ENCODE measurements around the gene STRA6. TPM values are rescaled to one million over a fixed set of nuclear protein-coding genes. Genes with fewer than 3 reads are reported as not detected.
"Not testable (repeated sequence)": the region's sequence is repeated elsewhere in the genome, so short reads cannot be mapped to it uniquely, and the experiment has no call there.

Gene STRA6
- total RNA-seq, 1 donor from 2014 or later = not detected

DNA sequence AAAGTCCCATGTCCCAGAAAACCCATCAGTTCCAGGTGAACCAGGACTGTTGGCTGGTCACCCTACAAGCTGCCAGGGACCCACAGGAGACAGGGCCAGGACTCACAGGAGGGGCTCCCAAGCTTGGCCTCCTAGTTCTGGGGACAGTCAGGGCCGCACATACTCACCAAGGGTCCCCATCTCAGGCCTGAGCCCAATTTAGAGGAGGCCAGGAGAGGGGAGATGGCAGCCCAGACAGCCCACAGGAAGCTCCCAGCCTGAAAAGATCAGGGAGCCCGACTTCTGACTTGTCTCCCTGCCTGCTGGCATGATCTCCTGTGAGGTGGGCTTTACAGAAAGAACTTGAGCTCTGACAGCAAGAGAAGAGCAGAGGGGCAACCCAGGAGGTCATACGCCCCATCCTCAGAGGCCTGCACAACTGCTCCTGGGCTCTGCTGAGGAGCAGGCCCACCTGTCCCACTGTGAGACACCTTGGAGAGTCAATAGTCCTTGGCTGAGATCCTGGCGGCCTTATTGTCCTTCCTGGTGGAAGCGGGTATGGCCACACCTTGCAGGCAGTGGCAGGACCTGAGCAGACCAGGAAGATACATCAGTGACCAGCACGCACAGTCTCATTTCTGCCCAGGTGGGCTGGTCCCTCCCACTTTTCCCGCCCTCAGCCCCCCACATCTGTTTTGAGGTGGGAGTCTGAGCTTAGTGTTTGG, 31.6 kb downstream of the STRA6 start:
- no peak for DNase-seq (ENCODE audit: low spot score in 2 of 2)

DNA sequence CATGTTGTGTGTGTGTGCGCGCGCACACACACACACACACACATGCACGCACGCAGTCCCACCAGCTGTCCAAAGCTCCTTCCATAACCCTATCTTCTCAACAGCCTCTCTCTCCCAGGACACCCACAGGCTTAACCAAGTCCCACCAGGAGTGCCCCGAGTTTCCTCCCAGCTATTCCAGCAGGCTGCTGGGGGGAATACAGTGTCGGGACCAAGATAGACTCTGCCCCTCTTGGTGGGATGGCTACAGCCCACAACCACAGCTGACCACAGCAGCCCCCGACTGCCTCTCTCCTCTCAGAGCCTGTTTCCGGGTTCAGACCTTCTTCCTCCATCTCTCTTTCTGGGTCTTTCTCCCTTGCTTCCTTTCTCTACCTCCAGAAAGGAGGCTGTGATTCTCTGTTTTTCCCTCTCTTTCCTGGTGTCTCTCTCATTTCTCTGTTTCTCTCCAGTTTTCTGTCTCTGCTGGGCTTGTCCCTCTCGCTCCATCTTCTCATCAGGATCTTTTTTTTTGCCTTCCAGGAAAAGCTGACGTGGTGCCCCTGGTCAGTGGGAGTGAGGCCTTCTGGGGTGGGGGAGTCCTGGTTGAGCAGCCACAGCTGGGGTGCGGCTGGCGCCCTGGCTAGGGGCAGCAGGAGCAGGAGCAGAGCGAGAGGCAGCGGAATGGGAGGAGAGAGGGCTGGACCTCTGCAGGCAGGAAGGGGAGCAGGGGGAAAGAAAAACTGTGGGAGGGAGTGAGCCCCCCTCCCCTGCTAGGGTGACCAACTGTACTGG, 32.3 kb downstream of the STRA6 start:
- TF ChIP-seq, protein P1, sequence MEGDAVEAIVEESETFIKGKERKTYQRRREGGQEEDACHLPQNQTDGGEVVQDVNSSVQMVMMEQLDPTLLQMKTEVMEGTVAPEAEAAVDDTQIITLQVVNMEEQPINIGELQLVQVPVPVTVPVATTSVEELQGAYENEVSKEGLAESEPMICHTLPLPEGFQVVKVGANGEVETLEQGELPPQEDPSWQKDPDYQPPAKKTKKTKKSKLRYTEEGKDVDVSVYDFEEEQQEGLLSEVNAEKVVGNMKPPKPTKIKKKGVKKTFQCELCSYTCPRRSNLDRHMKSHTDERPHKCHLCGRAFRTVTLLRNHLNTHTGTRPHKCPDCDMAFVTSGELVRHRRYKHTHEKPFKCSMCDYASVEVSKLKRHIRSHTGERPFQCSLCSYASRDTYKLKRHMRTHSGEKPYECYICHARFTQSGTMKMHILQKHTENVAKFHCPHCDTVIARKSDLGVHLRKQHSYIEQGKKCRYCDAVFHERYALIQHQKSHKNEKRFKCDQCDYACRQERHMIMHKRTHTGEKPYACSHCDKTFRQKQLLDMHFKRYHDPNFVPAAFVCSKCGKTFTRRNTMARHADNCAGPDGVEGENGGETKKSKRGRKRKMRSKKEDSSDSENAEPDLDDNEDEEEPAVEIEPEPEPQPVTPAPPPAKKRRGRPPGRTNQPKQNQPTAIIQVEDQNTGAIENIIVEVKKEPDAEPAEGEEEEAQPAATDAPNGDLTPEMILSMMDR (IDR thresholded peaks at IDR 0.05) = no peak
- no peak overlapping the region for H3K4me3 ChIP-seq
- no peak overlapping the region for H3K27ac ChIP-seq
- peaks cover 15 to 34% of the 10 kb centered on the region in 2 donors for H3K4me1 ChIP-seq
- intact Hi-C loops (cut with DNase I) = no loop called here
- DNase-seq (ENCODE audit: low spot score in 2 of 2) = no peak
- no peaks in the 10 kb centered on the region for H3K27me3 ChIP-seq
- peaks cover 0 to under 1% of the 10 kb centered on the region in 2 donors for H3K36me3 ChIP-seq
- H3K9me3 ChIP-seq = no peaks in the 10 kb centered on the region

More for the DNA sequence above, 31.6 kb downstream of the STRA6 start:
- Histone ChIP-seq H3K27me3 (no peaks in the 10 kb centered on the region), H3K36me3 (peaks cover 0 to 7% of the 10 kb centered on the region in 2 donors), H3K27ac (no peak overlapping the region), H3K4me3 (no peak overlapping the region), H3K4me1 (peaks cover 22 to 41% of the 10 kb centered on the region in 2 donors), H3K9me3 (no peaks in the 10 kb centered on the region)
- intact Hi-C loops (cut with DNase I) = no loop called here
- TF ChIP-seq, protein P1 (IDR thresholded peaks at IDR 0.05) = no peak

DNA sequence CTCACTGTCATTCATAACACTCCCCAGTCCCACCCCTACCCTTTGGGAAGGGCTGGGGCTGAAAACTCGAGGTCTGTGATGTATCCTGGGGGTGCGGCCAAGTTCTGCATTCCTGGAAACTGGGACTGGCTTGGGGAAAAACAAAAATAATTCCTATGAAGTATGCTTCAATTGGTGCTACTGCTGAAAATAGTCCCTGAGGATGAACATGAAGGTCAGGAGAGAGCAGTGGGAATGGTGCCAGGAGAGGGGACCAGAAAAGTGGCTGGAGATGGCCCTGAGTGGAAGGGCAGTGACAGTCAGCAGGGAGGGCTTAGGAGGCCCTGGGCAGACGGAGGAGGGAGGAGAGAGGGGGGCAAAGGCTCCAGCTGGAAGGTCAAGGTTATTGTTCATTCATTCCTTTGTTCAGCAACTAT, 33.9 kb downstream of the STRA6 start:
- H3K27me3 ChIP-seq = no peaks in the 10 kb centered on the region
- H3K9me3 ChIP-seq = no peaks in the 10 kb centered on the region
- H3K36me3 ChIP-seq = no peaks in the 10 kb centered on the region
- TF ChIP-seq, protein P1 (IDR thresholded peaks at IDR 0.05) = no peak
- DNase-seq (ENCODE audit: low spot score in 2 of 2) = no peak
- no peak overlapping the region for H3K27ac ChIP-seq
- H3K4me3 ChIP-seq = no peak overlapping the region
- intact Hi-C loops (cut with DNase I) = no loop called here
- H3K4me1 ChIP-seq = peaks cover 6 to 18% of the 10 kb centered on the region in 2 donors

DNA sequence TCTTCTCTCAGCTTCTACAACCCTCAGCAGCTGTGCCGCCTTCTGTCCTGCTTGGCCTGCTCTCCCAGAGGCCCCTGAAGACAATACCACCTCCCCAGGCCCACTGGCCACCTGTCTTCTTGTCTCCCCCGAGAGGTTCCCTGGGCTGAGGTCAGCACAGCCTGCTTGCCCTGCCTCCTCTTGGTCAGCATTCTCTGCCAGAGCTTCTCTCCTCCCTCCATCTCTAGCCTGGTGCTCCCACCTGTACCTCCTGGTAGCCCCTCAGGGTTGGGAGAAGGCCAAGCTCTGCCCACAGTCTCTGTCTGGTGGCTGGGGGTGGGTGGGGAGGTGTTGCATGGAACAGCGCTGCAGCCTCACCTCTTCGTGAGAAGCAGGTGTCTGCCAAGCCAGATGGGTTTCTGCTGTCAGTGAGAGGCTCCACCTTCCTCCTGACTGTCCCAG, 34.7 kb downstream of the STRA6 start:
- Histone ChIP-seq H3K4me3 (no peak overlapping the region), H3K27ac (no peak overlapping the region), H3K27me3 (no peaks in the 10 kb centered on the region), H3K4me1 (peaks cover 3 to 10% of the 10 kb centered on the region in 2 donors), H3K9me3 (no peaks in the 10 kb centered on the region), H3K36me3 (no peaks in the 10 kb centered on the region)
- DNase-seq (ENCODE audit: low spot score in 2 of 2) = no peak
- TF ChIP-seq, protein P1 (IDR thresholded peaks at IDR 0.05) = no peak
- intact Hi-C loops (cut with DNase I) = no loop called here

DNA sequence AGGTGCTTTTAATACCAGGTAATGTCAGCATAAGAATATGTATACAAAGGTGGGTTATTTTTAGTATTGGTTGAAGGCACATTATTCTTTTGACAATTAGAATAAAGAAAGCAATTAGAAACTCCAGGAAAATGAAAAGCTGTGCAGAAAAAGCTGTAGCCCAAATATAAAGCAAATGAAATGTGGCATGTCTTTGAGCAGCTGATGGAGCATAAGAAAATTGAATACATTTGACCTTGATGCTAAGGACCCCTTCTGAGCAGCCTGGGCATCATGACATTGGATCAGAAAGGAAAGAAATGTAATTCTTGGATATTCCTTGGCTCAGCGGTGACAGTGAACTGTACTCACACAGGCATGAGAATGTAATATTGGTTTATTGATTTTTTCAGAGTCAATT, 37.1 kb downstream of the STRA6 start:
- TF ChIP-seq, protein P1 (IDR thresholded peaks at IDR 0.05) = no peak
- Histone ChIP-seq H3K9me3 (no peaks in the 10 kb centered on the region), H3K27ac (no peak overlapping the region), H3K4me1 (peaks cover 0 to 4% of the 10 kb centered on the region in 2 donors), H3K4me3 (no peak overlapping the region), H3K27me3 (no peaks in the 10 kb centered on the region), H3K36me3 (no peaks in the 10 kb centered on the region)
- no peak for DNase-seq (ENCODE audit: low spot score in 2 of 2)
- intact Hi-C loops (cut with DNase I) = no loop called here

DNA sequence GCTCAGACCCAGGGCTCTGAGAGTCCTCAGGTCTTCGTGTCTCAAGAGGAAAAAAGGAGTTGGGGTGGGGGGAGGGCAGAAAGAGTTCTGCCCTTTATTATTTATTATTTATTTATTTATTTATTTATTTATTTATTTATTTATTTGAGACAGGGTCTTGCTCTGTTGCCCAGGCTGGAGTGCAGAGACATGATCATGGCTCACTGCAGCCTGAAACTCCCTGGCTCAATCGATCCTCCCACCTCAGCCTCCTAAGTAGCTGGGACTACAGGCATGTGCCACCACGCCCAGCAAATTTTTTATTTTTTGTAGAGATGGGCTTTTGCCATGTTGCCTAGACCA, 40.4 kb downstream of the STRA6 start:
- H3K4me3 ChIP-seq; H3K27ac ChIP-seq; intact Hi-C loops (cut with DNase I); DNase-seq (ENCODE audit: low spot score in 2 of 2); H3K36me3 ChIP-seq; H3K9me3 ChIP-seq; H3K27me3 ChIP-seq: not testable (repeated sequence)
- H3K4me1 ChIP-seq = peaks cover 3 to 12% of the 10 kb centered on the region in 2 donors

DNA sequence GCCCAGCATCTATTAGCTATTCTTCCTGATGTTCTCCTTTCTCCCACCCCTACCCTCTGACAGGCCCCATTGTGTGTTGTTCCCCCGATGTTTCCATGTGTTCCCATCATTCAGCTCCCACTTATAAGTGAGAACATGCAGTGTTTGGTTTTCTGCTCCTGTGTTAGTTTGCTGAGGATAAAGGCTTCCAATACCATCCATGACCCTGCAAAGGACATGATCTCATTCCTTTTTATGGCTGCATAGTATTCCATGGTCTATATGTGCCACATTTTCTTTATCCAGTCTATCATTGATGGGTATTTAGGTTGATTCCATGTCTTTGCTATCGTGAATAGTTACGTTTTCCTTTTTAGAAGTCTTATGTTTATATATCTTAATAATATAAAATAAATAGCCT, 42.2 kb downstream of the STRA6 start:
- H3K9me3 ChIP-seq; intact Hi-C loops (cut with DNase I); DNase-seq (ENCODE audit: low spot score in 2 of 2); H3K36me3 ChIP-seq; H3K4me3 ChIP-seq; H3K27me3 ChIP-seq; H3K27ac ChIP-seq: not testable (repeated sequence)
- H3K4me1 ChIP-seq = peaks cover 3 to 25% of the 10 kb centered on the region in 2 donors
